Thoracic aorta (tissue), 2 donors: ENCODE measurements around the gene CCDC88C. TPM values are rescaled to one million over a fixed set of nuclear protein-coding genes. Genes with fewer than 3 reads are reported as not detected.
"Not testable (repeated sequence)": the region's sequence is repeated elsewhere in the genome, so short reads cannot be mapped to it uniquely, and the experiment has no call there.

Source experiments
- ATAC-seq: fragments of 150-250 bp; one replicate; pipeline ENCODE4 v1.8.0; 2017; ENCODE audit warnings: low read depth; ENCODE audit not compliant: insufficient number of reproducible peaks, low FRiP score
- DNase-seq: peaks from one replicate; pipeline ENCODE4 v3.0.0-alpha.2; 2020; ENCODE audit warnings: low spot score
- H3K27ac ChIP-seq, 2 donors: fragments of 200-600 bp; sonication (generic); 1 replicate in 1 of 2; 2 replicates in 1 of 2; pipeline ENCODE4 v1.5.1; 2016; ENCODE audit warnings: mild to moderate bottlenecking in 2 of 2, moderate library complexity in 2 of 2
- H3K27me3 ChIP-seq: fragments of 200-600 bp; sonication (generic); replicated peaks from 2 replicates; pipeline ENCODE4 v1.6.0; 2016; ENCODE audit warnings: mild to moderate bottlenecking; ENCODE audit not compliant: insufficient read depth
- H3K36me3 ChIP-seq: fragments of 200-600 bp; sonication (generic); one replicate; pipeline ENCODE4 v1.5.1; 2016
- H3K4me1 ChIP-seq, 2 donors: fragments of 200-600 bp; sonication (generic); 1 replicate in 1 of 2; 2 replicates in 1 of 2; pipeline versions ENCODE4 v1.5.1 to v1.6.0; 2016; ENCODE audit warnings: low read depth in 2 of 2, mild to moderate bottlenecking in 1 of 2; ENCODE audit not compliant: control insufficient read depth in 1 of 2
- H3K4me3 ChIP-seq: fragments of 200-600 bp; sonication (generic); 2 replicates; pipeline ENCODE4 v1.5.1; 2016; ENCODE audit warnings: mild to moderate bottlenecking
- H3K9me3 ChIP-seq: fragments of 200-600 bp; sonication (generic); 2 replicates; pipeline ENCODE4 v1.5.1; 2016
- total RNA-seq, 2 donors: library from RNA; depleted of rRNA; stranded (reverse); fragments of >200 nt; gene quantifications; one replicate each; pipeline versions ENCODE4 v1.1.0 to v1.2.3, GENCODE V29; 2016
- TF ChIP-seq, protein P1 (sequence below): fragments of 200-600 bp; sonication (generic); IDR thresholded peaks from one replicate; pipeline ENCODE4 v1.5.1; 2019; ENCODE audit warnings: antibody characterized with exemption

The CCDC88C gene
- total RNA-seq, 2 donors from 2014 or later, result 3.7 to 11.5 TPM

DNA sequence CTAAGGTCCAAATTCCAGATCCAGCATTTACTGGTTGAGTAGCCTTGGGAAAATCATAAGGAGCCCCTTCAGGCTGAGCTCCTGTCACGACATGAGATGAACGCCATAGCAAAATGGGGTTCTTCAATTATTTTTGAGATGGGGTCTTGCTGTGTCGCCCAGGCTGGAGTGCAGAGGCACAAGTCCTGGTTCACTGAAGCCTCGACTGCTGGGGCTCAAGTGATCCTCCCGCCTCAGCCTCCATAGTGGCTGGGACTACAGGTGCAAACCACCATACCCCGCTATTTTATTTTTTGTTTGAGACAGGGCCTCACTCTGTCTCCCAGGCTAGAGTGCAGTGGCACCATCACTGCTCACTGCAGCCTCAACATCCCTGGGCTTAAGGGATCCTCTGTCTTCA, 147.4 kb downstream of the CCDC88C start:
- DNase-seq, result no peak

GRCh38 chr14:91269076-91269991, 148.3 kb downstream of the CCDC88C start:
- ATAC-seq (no peak), DNase-seq (no peak)

More for the DNA sequence above, 147.4 kb downstream of the CCDC88C start:
- Histone ChIP-seq H3K9me3 (no peaks in the 10 kb centered on the region), H3K27ac (no peak overlapping the region), H3K4me3 (no peak overlapping the region), H3K27me3 (no peaks in the 10 kb centered on the region), H3K4me1 (peaks cover 0 to 7% of the 10 kb centered on the region in 2 donors), H3K36me3 (no peaks in the 10 kb centered on the region)
- no peak for ATAC-seq
- TF ChIP-seq, protein P1, sequence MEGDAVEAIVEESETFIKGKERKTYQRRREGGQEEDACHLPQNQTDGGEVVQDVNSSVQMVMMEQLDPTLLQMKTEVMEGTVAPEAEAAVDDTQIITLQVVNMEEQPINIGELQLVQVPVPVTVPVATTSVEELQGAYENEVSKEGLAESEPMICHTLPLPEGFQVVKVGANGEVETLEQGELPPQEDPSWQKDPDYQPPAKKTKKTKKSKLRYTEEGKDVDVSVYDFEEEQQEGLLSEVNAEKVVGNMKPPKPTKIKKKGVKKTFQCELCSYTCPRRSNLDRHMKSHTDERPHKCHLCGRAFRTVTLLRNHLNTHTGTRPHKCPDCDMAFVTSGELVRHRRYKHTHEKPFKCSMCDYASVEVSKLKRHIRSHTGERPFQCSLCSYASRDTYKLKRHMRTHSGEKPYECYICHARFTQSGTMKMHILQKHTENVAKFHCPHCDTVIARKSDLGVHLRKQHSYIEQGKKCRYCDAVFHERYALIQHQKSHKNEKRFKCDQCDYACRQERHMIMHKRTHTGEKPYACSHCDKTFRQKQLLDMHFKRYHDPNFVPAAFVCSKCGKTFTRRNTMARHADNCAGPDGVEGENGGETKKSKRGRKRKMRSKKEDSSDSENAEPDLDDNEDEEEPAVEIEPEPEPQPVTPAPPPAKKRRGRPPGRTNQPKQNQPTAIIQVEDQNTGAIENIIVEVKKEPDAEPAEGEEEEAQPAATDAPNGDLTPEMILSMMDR, result no peak

GRCh38 chr14:91267965-91268437, 149.6 kb downstream of the CCDC88C start:
- Histone ChIP-seq H3K9me3 (no peaks in the 10 kb centered on the region), H3K4me1 (peaks cover 0 to 12% of the 10 kb centered on the region in 2 donors), H3K36me3 (no peaks in the 10 kb centered on the region), H3K27ac (no peak overlapping the region), H3K27me3 (no peaks in the 10 kb centered on the region), H3K4me3 (no peak overlapping the region)
- TF ChIP-seq, protein P1, result no peak
- ATAC-seq (no peak), DNase-seq (no peak)

More at GRCh38 chr14:91269076-91269991, 148.3 kb downstream of the CCDC88C start:
- no peak overlapping the region for H3K27ac ChIP-seq
- H3K4me1 ChIP-seq, result peaks cover 0 to 7% of the 10 kb centered on the region in 2 donors
- H3K36me3 ChIP-seq, result no peaks in the 10 kb centered on the region
- TF ChIP-seq, protein P1, result no peak
- H3K9me3 ChIP-seq, result no peaks in the 10 kb centered on the region
- H3K4me3 ChIP-seq, result no peak overlapping the region
- H3K27me3 ChIP-seq, result no peaks in the 10 kb centered on the region

DNA sequence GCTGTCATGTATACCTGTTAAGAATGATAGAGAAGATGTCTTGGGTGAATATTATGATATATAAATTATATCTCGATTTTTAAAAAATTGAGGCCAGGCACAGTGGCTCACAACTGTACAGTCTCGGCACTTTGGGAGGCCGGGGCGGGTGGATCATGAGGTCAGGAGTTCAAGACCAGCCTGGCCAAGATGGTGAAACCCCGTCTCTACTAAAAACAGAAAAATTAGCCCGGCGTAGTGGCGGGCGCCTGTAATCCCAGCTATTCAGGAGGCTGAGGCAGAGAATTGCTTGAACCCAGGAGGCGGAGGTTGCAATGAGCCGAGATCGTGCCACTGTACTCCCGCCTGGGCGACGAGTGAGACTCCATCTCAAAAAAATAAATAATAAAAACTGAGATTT, 151.3 kb downstream of the CCDC88C start:
- H3K4me1 ChIP-seq, result peaks cover 0 to 12% of the 10 kb centered on the region in 2 donors
- not testable (repeated sequence) for ATAC-seq, DNase-seq

DNA sequence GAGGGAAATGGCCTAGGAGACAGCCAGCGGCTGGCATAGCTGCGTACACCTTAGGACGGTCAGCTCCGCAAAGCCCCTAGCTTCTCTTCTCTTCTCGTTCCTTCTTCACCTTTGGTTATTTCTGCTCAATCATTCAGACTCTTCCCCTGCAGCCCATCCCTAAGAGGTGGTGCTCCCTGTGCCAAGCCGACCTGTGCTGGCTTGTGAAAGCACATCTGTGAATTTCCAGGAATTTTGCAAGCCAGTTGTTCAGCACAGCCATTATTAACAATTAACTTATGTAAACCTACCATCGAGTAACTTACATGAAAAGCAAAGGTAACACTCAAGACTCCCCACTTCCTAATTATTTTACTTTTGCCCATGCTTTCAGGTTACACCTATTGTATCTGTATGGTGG, 152.2 kb downstream of the CCDC88C start:
- no peak for ATAC-seq
- H3K36me3 ChIP-seq, result no peaks in the 10 kb centered on the region
- no peaks in the 10 kb centered on the region for H3K9me3 ChIP-seq
- TF ChIP-seq, protein P1, result no peak
- H3K27ac ChIP-seq, result no peak overlapping the region
- no peaks in the 10 kb centered on the region for H3K27me3 ChIP-seq
- no peak overlapping the region for H3K4me3 ChIP-seq
- peaks cover 0 to 12% of the 10 kb centered on the region in 2 donors for H3K4me1 ChIP-seq
- no peak for DNase-seq

More for the DNA sequence above, 151.3 kb downstream of the CCDC88C start:
- H3K9me3 ChIP-seq, H3K36me3 ChIP-seq, H3K27ac ChIP-seq, H3K27me3 ChIP-seq, H3K4me3 ChIP-seq: not testable (repeated sequence)
